H1 (cell line): ENCODE data around the gene ZNF536. TPM values are rescaled to one million over a fixed set of nuclear protein-coding genes. Genes with fewer than 3 reads are reported as not detected.

ENCODE experiments used
- CTCF ChIA-PET: fragments of 300-600 bp; sonication (Branson Sonifier 250); formaldehyde crosslinking; loops from one replicate; lab custom pipeline; 2021; ENCODE audit not compliant: partially characterized antibody; lab: Charles Lee
- POLR2A ChIA-PET: fragments of 300-600 bp; sonication (Branson Sonifier 250); formaldehyde crosslinking; loops from one replicate; lab custom pipeline; 2021; ENCODE audit warnings: inconsistent platforms; ENCODE audit not compliant: partially characterized antibody; lab: Charles Lee
- DNase-seq, 2 experiments: peaks; one replicate each; pipeline versions ENCODE4 v3.0.0 to v3.0.0-alpha.2; 2010 to 2022; ENCODE audit warnings: low spot score in 2 of 2, low read depth in 1 of 2, mixed read lengths in 1 of 2
- FAIRE-seq: peaks from 2 replicates; lab custom pipeline; 2011; peaks lifted over from hg19 to GRCh38; lab: Jason Lieb, UNC
- H2AFZ ChIP-seq: 2 replicates; pipeline ENCODE4 v1.8.1; 2012; ENCODE audit warnings: low read length, inconsistent platforms
- H2AK5ac ChIP-seq: 2 replicates; pipeline ENCODE4 v1.6.1; 2013; ENCODE audit warnings: low read depth, low read length
- H2BK120ac ChIP-seq: replicated peaks from 2 replicates; pipeline ENCODE3; 2013; ENCODE audit warnings: low read depth, low read length, inconsistent platforms
- H2BK12ac ChIP-seq: 2 replicates; pipeline ENCODE4 v1.6.1; 2013; ENCODE audit warnings: low read depth, low read length
- H2BK15ac ChIP-seq: 2 replicates; pipeline ENCODE4 v1.6.1; 2013; ENCODE audit warnings: low read length
- H2BK20ac ChIP-seq: 2 replicates; pipeline ENCODE4 v1.6.1; 2013; ENCODE audit warnings: low read length
- H2BK5ac ChIP-seq: 2 replicates; pipeline ENCODE4 v1.6.1; 2013; ENCODE audit warnings: low read depth, low read length
- H3K14ac ChIP-seq: 2 replicates; pipeline ENCODE4 v1.6.1; 2013; ENCODE audit warnings: inconsistent platforms; ENCODE audit not compliant: insufficient read length
- H3K18ac ChIP-seq: 2 replicates; pipeline ENCODE4 v1.6.1; 2013; ENCODE audit warnings: low read length; ENCODE audit errors: extremely low read depth
- H3K23ac ChIP-seq: 2 replicates; pipeline ENCODE4 v1.6.1; 2013; ENCODE audit warnings: inconsistent platforms; ENCODE audit not compliant: insufficient read length
- H3K23me2 ChIP-seq: 2 replicates; pipeline ENCODE4 v1.6.1; 2013; ENCODE audit warnings: low read depth, low read length
- H3K27ac ChIP-seq: 2 replicates; pipeline ENCODE4 v1.6.1; 2011; ENCODE audit warnings: low read depth, low read length, inconsistent platforms
- H3K27me3 ChIP-seq, 4 experiments: replicated peaks in 1 of 4; 1 replicate in 1 of 4; 2 replicates in 3 of 4; pipeline versions ENCODE4 v1.6.1 to v1.8.1; 2011 to 2013; ENCODE audit warnings: low read length in 3 of 4, mild to moderate bottlenecking in 3 of 4, inconsistent platforms in 2 of 4, mixed read lengths in 2 of 4, moderate library complexity in 1 of 4; ENCODE audit not compliant: control insufficient read depth in 3 of 4, insufficient read depth in 3 of 4; ENCODE audit errors: extremely low read depth in 1 of 4
- H3K36me3 ChIP-seq, 4 experiments: 2 replicates each; pipeline versions ENCODE4 v1.6.1 to v1.8.1; 2011 to 2013; ENCODE audit warnings: mild to moderate bottlenecking in 4 of 4, low read length in 3 of 4, moderate library complexity in 2 of 4, control low read depth in 1 of 4, inconsistent platforms in 1 of 4; ENCODE audit not compliant: insufficient read depth in 4 of 4, control insufficient read depth in 2 of 4
- H3K4ac ChIP-seq: replicated peaks from 2 replicates; pipeline ENCODE3; 2013; ENCODE audit warnings: low read length, low read depth, mixed read lengths, inconsistent platforms; ENCODE audit not compliant: insufficient read length
- H3K4me1 ChIP-seq, 4 experiments: replicated peaks in 1 of 4; 1 replicate in 1 of 4; 2 replicates in 3 of 4; pipeline versions ENCODE4 v1.6.1 to v1.8.1; 2011 to 2013; ENCODE audit warnings: low read length in 3 of 4, inconsistent platforms in 2 of 4, mixed read lengths in 1 of 4; ENCODE audit not compliant: insufficient read depth in 4 of 4, control insufficient read depth in 3 of 4
- H3K4me2 ChIP-seq, 2 experiments: 2 replicates each; pipeline versions ENCODE4 v1.6.1 to v1.8.1; 2011 to 2013; ENCODE audit warnings: low read depth in 2 of 2, low read length in 2 of 2, control low read depth in 1 of 2, inconsistent platforms in 1 of 2, mild to moderate bottlenecking in 1 of 2; ENCODE audit not compliant: insufficient read depth in 1 of 2
- H3K4me3 ChIP-seq, 4 experiments: fragments of 200-600, 300-600 bp in 1 of 4; sonication (generic), shearing (Covaris generic), sonication (Bioruptor Twin) in 1 of 4; 2 replicates each; pipeline versions ENCODE4 v1.5.1 to v1.8.1; 2011 to 2016; ENCODE audit warnings: low read length in 4 of 4, low read depth in 3 of 4, control low read depth in 2 of 4, inconsistent platforms in 2 of 4, mild to moderate bottlenecking in 2 of 4, mixed read lengths in 1 of 4, moderate library complexity in 1 of 4; ENCODE audit not compliant: insufficient read depth in 2 of 4; ENCODE audit errors: extremely low read depth in 1 of 4
- H3K56ac ChIP-seq: replicated peaks from 2 replicates; pipeline ENCODE3; 2013; ENCODE audit warnings: low read depth, mild to moderate bottlenecking, mixed read lengths, low read length, inconsistent platforms; ENCODE audit not compliant: insufficient read length
- H3K79me1 ChIP-seq: 2 replicates; pipeline ENCODE4 v1.6.1; 2013; ENCODE audit warnings: low read depth, low read length, control low read depth
- H3K79me2 ChIP-seq, 2 experiments: 2 replicates each; pipeline versions ENCODE4 v1.6.1 to v1.8.1; 2012 to 2013; ENCODE audit warnings: low read length in 2 of 2, mild to moderate bottlenecking in 2 of 2, inconsistent platforms in 1 of 2; ENCODE audit not compliant: insufficient read depth in 2 of 2, control insufficient read depth in 1 of 2
- H3K9ac ChIP-seq, 4 experiments: replicated peaks in 1 of 4; 1 replicate in 1 of 4; 2 replicates in 3 of 4; pipeline versions ENCODE4 v1.6.1 to v1.8.1; 2011 to 2013; ENCODE audit warnings: low read depth in 3 of 4, low read length in 3 of 4, control low read depth in 2 of 4, mild to moderate bottlenecking in 2 of 4, moderate library complexity in 2 of 4, inconsistent platforms in 1 of 4; ENCODE audit errors: extremely low read depth in 1 of 4
- H3K9me3 ChIP-seq, 2 experiments: 2 replicates each; pipeline versions ENCODE4 v1.6.1 to v1.8.1; 2012 to 2013; ENCODE audit warnings: mild to moderate bottlenecking in 2 of 2, moderate library complexity in 2 of 2, control low read depth in 1 of 2, inconsistent platforms in 1 of 2, low read depth in 1 of 2, low read length in 1 of 2, mixed read lengths in 1 of 2; ENCODE audit not compliant: insufficient read depth in 2 of 2
- H4K20me1 ChIP-seq, 2 experiments: replicated peaks in 1 of 2; 2 replicates each; pipeline versions ENCODE3 to v1.8.1; 2011 to 2013; ENCODE audit warnings: inconsistent platforms in 2 of 2, low read length in 2 of 2, mild to moderate bottlenecking in 1 of 2; ENCODE audit not compliant: insufficient read depth in 2 of 2, control insufficient read depth in 1 of 2
- H4K5ac ChIP-seq: 2 replicates; pipeline ENCODE4 v1.6.1; 2013; ENCODE audit warnings: low read length, low read depth, mixed read lengths, inconsistent platforms; ENCODE audit not compliant: insufficient read length
- H4K8ac ChIP-seq: 2 replicates; pipeline ENCODE4 v1.8.0; 2013; ENCODE audit warnings: mild to moderate bottlenecking, moderate library complexity, low read length, inconsistent platforms; ENCODE audit not compliant: insufficient read depth; ENCODE audit errors: extremely low read depth
- H4K91ac ChIP-seq: replicated peaks from 2 replicates; pipeline ENCODE3; 2013; ENCODE audit warnings: low read length, mixed read lengths, inconsistent platforms; ENCODE audit not compliant: insufficient read length
- ASH2L ChIP-seq: fragments of 200-600, 300-600 bp; sonication (generic); IDR thresholded peaks from one replicate; pipeline ENCODE4 v1.7.1; 2017; ENCODE audit warnings: low read length
- CREB1 ChIP-seq: IDR thresholded peaks from 2 replicates; pipeline ENCODE4 v1.6.1; 2012; ENCODE audit warnings: inconsistent platforms
- HDAC6 ChIP-seq: IDR thresholded peaks from one replicate; pipeline ENCODE4 v1.7.1; 2012; ENCODE audit warnings: low read depth, mild to moderate bottlenecking, inconsistent platforms, low read length, moderate library complexity
- KDM4A ChIP-seq: IDR thresholded peaks from one replicate; pipeline ENCODE4 v1.7.1; 2012; ENCODE audit warnings: low read depth, mild to moderate bottlenecking, moderate library complexity, low read length, inconsistent platforms; ENCODE audit not compliant: severe bottlenecking
- NANOG ChIP-seq: IDR thresholded peaks from 2 replicates; pipeline ENCODE4 v1.6.1; 2011; ENCODE audit warnings: low read length, low read depth, mild to moderate bottlenecking, inconsistent platforms; ENCODE audit not compliant: insufficient read depth, poor library complexity, severe bottlenecking
- RAD21 ChIP-seq, 2 experiments: IDR thresholded peaks in 1 of 2; conservative IDR thresholded peaks in 1 of 2; 2 replicates each; pipeline ENCODE4 v1.6.1; 2011; ENCODE audit warnings: low read depth in 2 of 2, low read length in 2 of 2, improper control_type of control experiment in 1 of 2, inconsistent platforms in 1 of 2, mild to moderate bottlenecking in 1 of 2, moderate library complexity in 1 of 2
- RBBP5 ChIP-seq: IDR thresholded peaks from 2 replicates; pipeline ENCODE4 v1.7.1; 2012; ENCODE audit warnings: low read depth, mild to moderate bottlenecking, inconsistent platforms, low read length, moderate library complexity, borderline replicate concordance
- SIRT6 ChIP-seq: IDR thresholded peaks from one replicate; pipeline ENCODE4 v1.7.1; 2012; ENCODE audit warnings: low read length, inconsistent platforms
- SRF ChIP-seq: IDR thresholded peaks from 2 replicates; pipeline ENCODE4 v1.6.1; 2011; ENCODE audit warnings: mild to moderate bottlenecking, low read depth, low read length, moderate library complexity
- TAF1 ChIP-seq: IDR thresholded peaks from 2 replicates; pipeline ENCODE4 v1.6.1; 2011; ENCODE audit warnings: mild to moderate bottlenecking, low read depth, low read length
- WGBS, 2 experiments: shearing (Covaris generic) in 1 of 2; methylation state at CpG; one replicate each; pipeline versions ENCODE4 v1.1.6 to v1.1.7; 2013 to 2015; ENCODE audit warnings: low lambda C conversion rate in 2 of 2, mixed read lengths in 2 of 2, inconsistent platforms in 1 of 2, low coverage in 1 of 2, missing lambda C conversion rate in 1 of 2; ENCODE audit not compliant: insufficient replicate concordance in 2 of 2, insufficient coverage in 1 of 2, insufficient read length in 1 of 2; ENCODE audit errors: extremely low coverage in 1 of 2, missing lambda C conversion rate in 1 of 2; 5-methylcytosine and 5-hydroxymethylcytosine counted together
- polyA plus RNA-seq, 7 experiments: library from polyadenylated mRNA; depleted of rRNA in 3 of 7; stranded (reverse) in 5 of 7; unstranded in 2 of 7; fragments of >200 nt in 5 of 7; fragments of 200-250 nt in 2 of 7; gene quantifications; 1 replicate in 5 of 7; 2 replicates in 1 of 7; 4 replicates in 1 of 7; pipeline versions ENCODE4 v1.2.1 to v1.2.3, GENCODE V29; 2011 to 2013; ENCODE audit warnings: missing spikeins in 2 of 7, mixed read lengths in 2 of 7
- total RNA-seq: library from RNA; stranded (reverse); fragmentation: NEBNext Ultra II Directional; extraction: Animal tissue kit (Norgen Biotek cat#: 25700); gene quantifications from 2 replicates; pipeline ENCODE4 v1.2.1, GENCODE V29; 2021
- TF ChIP-seq, protein P1 (sequence below): IDR thresholded peaks from 2 replicates; pipeline ENCODE4 v1.6.1; 2012; ENCODE audit warnings: inconsistent platforms

The ZNF536 gene
- total and polyA plus RNA-seq, 2 of the 8 experiments (the other 6 are each of a cell fraction or from before 2014, with no cell fraction given), result 0.09 to 0.11 TPM

DNA sequence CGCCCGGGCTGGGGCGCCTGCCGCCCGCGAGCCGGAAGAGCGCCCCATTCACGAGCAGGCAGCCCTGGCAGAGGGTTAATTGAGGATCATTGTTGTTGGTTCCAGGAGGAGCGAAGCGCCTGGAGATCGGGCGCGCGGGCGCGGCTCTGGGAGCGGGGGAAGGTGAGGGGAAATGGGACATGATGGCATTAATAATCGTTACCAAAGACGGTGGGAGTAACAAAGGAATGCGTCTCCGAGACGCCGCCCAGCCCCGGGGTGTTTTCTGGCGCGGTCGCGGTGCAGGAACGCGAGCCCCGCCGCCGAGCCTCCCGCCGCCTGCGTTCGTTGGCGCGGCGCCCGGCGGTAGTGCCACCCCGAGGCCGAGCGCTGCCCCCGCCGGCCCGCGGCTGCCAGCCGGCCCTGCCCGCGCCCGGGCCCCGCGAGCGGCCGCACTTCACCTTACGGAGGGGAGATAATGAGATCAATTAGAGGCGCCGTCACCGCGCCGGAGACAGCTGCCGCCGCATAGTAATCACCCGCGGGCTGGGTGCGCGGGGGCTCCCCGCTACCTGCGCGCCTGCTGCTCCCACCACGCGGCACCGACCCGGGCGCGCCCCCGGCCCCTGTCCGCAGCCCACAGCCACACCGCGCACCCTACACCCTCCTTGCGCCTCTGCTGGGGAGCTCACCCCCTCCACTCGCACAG is 2.8 kb downstream of the ZNF536 start:
- no peak overlapping the region; the same call in 1 of the 2 replicates for H2BK15ac ChIP-seq
- peak overlapping the region; percentile 45; the same call in 1 of the 2 replicates for H2AFZ ChIP-seq
- DNase-seq, result peak in 1 of 2 experiments; percentile 67
- ChIA-PET POLR2A (interaction anchor here (0.9 to 1.0 kb wide), 3 partner anchors 9 to 23 kb away, joined by 3 read pairs; no protein-coding TSS in a partner anchor), CTCF (interaction anchor here (0.7 kb wide), 1 partner anchor 14 kb away, joined by 3 read pairs; no protein-coding TSS in a partner anchor)
- peaks cover 8% of the 10 kb centered on the region; the same call in 1 of the 2 replicates for H3K23me2 ChIP-seq
- no peak overlapping the region for H3K14ac ChIP-seq
- peak overlapping the region; percentile 71; the same call in 1 of the 2 replicates for H4K8ac ChIP-seq
- H2BK120ac ChIP-seq, result no peak overlapping the region
- H3K23ac ChIP-seq, result no peak overlapping the region
- WGBS, 2 experiments, result 1% methylated on average over 52 of the region's 85 CpGs; no CpG with 5 or more reads in 1 of the 2 experiments
- H3K4me3 ChIP-seq, result peak overlapping the region; percentile 38 to 62 (median 47)
- H2BK5ac ChIP-seq, result peak overlapping the region; percentile 75; the same call in 1 of the 2 replicates
- H3K79me2 ChIP-seq, result no peaks in the 10 kb centered on the region
- no peaks in the 10 kb centered on the region for H3K36me3 ChIP-seq
- H3K4me2 ChIP-seq, result peak overlapping the region; percentile 74 to 81
- no peak for FAIRE-seq
- no peak overlapping the region for H3K4ac ChIP-seq
- peaks cover 3 to 13% (median 9%) of the 10 kb centered on the region in 4 experiments for H3K27me3 ChIP-seq
- H4K5ac ChIP-seq, result no peak overlapping the region
- peaks cover 8 to 21% (median 13%) of the 10 kb centered on the region in 4 experiments for H3K4me1 ChIP-seq
- peak overlapping the region; percentile 100; the same call in 1 of the 2 replicates for H2BK12ac ChIP-seq
- peak overlapping the region; percentile 14 for H4K91ac ChIP-seq
- H3K79me1 ChIP-seq, result no peaks in the 10 kb centered on the region
- peaks cover 0 to 5% of the 10 kb centered on the region in 2 experiments for H4K20me1 ChIP-seq
- H3K56ac ChIP-seq, result no peak overlapping the region
- H2BK20ac ChIP-seq, result 0 out of 2 replicates have a peak overlapping the region, but pooled peaks have one; percentile 99
- peak overlapping the region in 1 of 4 experiments; percentile 24; a peak in 2 of 7 replicates for H3K9ac ChIP-seq
- H2AK5ac ChIP-seq, result no peak overlapping the region; the same call in 1 of the 2 replicates
- H3K9me3 ChIP-seq, result no peaks in the 10 kb centered on the region
- no peak overlapping the region for H3K27ac ChIP-seq
- peak overlapping the region; percentile 32; the same call in 1 of the 2 replicates for H3K18ac ChIP-seq
- TF ChIP-seq RBBP5 (0 out of 2 replicates have a peak, but pooled peaks have one; percentile 40), SIRT6 (no peak), KDM4A (peak; percentile 52), ASH2L (peak; percentile 24), SRF (no peak), CREB1 (no peak), HDAC6 (no peak), RAD21 (IDR thresholded peaks at IDR 0.05 in 1 of 2, conservative IDR thresholded peaks at IDR 0.05 in 1 of 2; ENCODE audit: low read depth in 2 of 2, low read length in 2 of 2) (no peak; a peak in 1 of 4 replicates), NANOG (no peak), TAF1 (peak; percentile 52; the same call in 1 of the 2 replicates)
- TF ChIP-seq, protein P1, sequence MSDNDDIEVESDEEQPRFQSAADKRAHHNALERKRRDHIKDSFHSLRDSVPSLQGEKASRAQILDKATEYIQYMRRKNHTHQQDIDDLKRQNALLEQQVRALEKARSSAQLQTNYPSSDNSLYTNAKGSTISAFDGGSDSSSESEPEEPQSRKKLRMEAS, result no peak
